ENCODE measurements around the gene MFSD11.
A peak's percentile ranks its signal among the peaks of the same experiment; 100 is the strongest.

DNA sequence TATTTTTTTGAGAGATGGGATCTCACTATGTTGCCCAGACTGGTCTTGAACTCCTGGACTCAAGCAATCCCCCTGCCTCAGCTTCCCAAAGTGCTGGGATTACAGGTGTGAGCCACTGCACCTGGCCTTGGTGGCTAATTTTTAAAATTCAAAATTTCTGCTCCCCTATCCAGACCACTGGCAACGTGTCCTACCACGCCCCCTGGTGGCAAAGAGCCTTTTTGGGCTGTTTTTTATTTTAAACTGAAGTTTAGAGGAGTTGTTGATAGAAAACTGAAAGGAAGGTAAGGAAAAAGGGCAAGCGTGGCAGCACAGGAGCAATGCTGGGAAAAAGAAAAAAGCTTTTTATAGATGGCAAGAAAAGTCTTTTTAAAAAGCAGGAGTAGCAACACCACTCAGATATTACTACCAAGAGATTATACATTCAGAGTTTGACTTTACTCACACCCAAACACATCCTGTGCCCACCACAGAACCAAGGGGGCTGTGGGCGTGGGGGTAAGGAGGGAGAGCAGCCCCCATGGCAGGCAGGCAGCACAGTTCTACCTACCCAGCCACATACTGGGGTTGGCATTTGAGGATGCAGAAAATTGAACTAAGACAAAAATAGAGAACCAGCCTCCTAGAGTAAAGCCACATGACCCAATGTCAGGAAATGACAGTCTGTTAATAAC lies 23.0 kb upstream of the MFSD11 start:
- TF ChIP-seq, protein P1, sequence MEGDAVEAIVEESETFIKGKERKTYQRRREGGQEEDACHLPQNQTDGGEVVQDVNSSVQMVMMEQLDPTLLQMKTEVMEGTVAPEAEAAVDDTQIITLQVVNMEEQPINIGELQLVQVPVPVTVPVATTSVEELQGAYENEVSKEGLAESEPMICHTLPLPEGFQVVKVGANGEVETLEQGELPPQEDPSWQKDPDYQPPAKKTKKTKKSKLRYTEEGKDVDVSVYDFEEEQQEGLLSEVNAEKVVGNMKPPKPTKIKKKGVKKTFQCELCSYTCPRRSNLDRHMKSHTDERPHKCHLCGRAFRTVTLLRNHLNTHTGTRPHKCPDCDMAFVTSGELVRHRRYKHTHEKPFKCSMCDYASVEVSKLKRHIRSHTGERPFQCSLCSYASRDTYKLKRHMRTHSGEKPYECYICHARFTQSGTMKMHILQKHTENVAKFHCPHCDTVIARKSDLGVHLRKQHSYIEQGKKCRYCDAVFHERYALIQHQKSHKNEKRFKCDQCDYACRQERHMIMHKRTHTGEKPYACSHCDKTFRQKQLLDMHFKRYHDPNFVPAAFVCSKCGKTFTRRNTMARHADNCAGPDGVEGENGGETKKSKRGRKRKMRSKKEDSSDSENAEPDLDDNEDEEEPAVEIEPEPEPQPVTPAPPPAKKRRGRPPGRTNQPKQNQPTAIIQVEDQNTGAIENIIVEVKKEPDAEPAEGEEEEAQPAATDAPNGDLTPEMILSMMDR (IDR thresholded peaks at IDR 0.05): peak; percentile 97
- TF ChIP-seq POLR2A (IDR thresholded peaks at IDR 0.05; ENCODE audit: low read length) (no peak), SREBF2 (IDR thresholded peaks at IDR 0.05) (no peak), JUNB (IDR thresholded peaks at IDR 0.05) (no peak), HDAC2 (IDR thresholded peaks at IDR 0.05) (no peak), CEBPB (IDR thresholded peaks at IDR 0.05) (no peak), POLR2AphosphoS2 (conservative IDR thresholded peaks at IDR 0.05; ENCODE audit: low read length) (no peak), EP300 (IDR thresholded peaks at IDR 0.05) (no peak), RFX5 (IDR thresholded peaks at IDR 0.05) (no peak)
- TF ChIP-seq, protein P2, sequence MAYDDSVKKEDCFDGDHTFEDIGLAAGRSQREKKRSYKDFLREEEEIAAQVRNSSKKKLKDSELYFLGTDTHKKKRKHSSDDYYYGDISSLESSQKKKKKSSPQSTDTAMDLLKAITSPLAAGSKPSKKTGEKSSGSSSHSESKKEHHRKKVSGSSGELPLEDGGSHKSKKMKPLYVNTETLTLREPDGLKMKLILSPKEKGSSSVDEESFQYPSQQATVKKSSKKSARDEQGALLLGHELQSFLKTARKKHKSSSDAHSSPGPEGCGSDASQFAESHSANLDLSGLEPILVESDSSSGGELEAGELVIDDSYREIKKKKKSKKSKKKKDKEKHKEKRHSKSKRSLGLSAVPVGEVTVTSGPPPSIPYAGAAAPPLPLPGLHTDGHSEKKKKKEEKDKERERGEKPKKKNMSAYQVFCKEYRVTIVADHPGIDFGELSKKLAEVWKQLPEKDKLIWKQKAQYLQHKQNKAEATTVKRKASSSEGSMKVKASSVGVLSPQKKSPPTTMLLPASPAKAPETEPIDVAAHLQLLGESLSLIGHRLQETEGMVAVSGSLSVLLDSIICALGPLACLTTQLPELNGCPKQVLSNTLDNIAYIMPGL (CRISPR knock-in tag; IDR thresholded peaks at IDR 0.05; ENCODE audit: borderline replicate concordance): no peak
- TF ChIP-seq, protein P3, sequence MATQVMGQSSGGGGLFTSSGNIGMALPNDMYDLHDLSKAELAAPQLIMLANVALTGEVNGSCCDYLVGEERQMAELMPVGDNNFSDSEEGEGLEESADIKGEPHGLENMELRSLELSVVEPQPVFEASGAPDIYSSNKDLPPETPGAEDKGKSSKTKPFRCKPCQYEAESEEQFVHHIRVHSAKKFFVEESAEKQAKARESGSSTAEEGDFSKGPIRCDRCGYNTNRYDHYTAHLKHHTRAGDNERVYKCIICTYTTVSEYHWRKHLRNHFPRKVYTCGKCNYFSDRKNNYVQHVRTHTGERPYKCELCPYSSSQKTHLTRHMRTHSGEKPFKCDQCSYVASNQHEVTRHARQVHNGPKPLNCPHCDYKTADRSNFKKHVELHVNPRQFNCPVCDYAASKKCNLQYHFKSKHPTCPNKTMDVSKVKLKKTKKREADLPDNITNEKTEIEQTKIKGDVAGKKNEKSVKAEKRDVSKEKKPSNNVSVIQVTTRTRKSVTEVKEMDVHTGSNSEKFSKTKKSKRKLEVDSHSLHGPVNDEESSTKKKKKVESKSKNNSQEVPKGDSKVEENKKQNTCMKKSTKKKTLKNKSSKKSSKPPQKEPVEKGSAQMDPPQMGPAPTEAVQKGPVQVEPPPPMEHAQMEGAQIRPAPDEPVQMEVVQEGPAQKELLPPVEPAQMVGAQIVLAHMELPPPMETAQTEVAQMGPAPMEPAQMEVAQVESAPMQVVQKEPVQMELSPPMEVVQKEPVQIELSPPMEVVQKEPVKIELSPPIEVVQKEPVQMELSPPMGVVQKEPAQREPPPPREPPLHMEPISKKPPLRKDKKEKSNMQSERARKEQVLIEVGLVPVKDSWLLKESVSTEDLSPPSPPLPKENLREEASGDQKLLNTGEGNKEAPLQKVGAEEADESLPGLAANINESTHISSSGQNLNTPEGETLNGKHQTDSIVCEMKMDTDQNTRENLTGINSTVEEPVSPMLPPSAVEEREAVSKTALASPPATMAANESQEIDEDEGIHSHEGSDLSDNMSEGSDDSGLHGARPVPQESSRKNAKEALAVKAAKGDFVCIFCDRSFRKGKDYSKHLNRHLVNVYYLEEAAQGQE (IDR thresholded peaks at IDR 0.05): no peak
- TF ChIP-seq, protein P4, sequence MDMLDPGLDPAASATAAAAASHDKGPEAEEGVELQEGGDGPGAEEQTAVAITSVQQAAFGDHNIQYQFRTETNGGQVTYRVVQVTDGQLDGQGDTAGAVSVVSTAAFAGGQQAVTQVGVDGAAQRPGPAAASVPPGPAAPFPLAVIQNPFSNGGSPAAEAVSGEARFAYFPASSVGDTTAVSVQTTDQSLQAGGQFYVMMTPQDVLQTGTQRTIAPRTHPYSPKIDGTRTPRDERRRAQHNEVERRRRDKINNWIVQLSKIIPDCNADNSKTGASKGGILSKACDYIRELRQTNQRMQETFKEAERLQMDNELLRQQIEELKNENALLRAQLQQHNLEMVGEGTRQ (IDR thresholded peaks at IDR 0.05): no peak
